CD8-positive, alpha-beta memory T cell (primary cell): ENCODE results near the gene LSM12. TPM values are rescaled to one million over a fixed set of nuclear protein-coding genes. Genes with fewer than 3 reads are reported as not detected.
A peak's percentile ranks its signal among the peaks of the same experiment; 100 is the strongest.

Source experiments
- CTCF ChIA-PET: fragments of 350-600 bp; sonication (Branson Sonifier 250); formaldehyde crosslinking; loops from one replicate; lab custom pipeline; 2021; ENCODE audit warnings: antibody characterized with exemption; lab: Charles Lee
- POLR2A ChIA-PET: fragments of 350-600 bp; sonication (Branson Sonifier 250); formaldehyde crosslinking; loops from one replicate; lab custom pipeline; 2021; ENCODE audit warnings: antibody characterized with exemption; lab: Charles Lee
- DNase-seq, 5 donors: peaks; one replicate each; pipeline versions ENCODE4 v3.0.0 to v3.0.0-alpha.2; 2020 to 2022; ENCODE audit warnings: mixed read lengths in 1 of 5
- H3K27ac ChIP-seq: one replicate; pipeline ENCODE4 v1.7.0; 2013; ENCODE audit warnings: low read depth, mild to moderate bottlenecking, low read length, moderate library complexity
- H3K27me3 ChIP-seq: 2 replicates; pipeline ENCODE4 v1.7.0; 2013; ENCODE audit warnings: low read length, mild to moderate bottlenecking; ENCODE audit not compliant: insufficient read depth, poor library complexity, severe bottlenecking
- H3K36me3 ChIP-seq: 2 replicates; pipeline ENCODE4 v1.7.0; 2013; ENCODE audit warnings: mild to moderate bottlenecking, low read length, moderate library complexity; ENCODE audit not compliant: insufficient read depth
- H3K4me1 ChIP-seq: 2 replicates; pipeline ENCODE4 v1.7.0; 2013; ENCODE audit warnings: mild to moderate bottlenecking, low read length, moderate library complexity; ENCODE audit not compliant: insufficient read depth
- H3K4me3 ChIP-seq: 2 replicates; pipeline ENCODE4 v1.7.0; 2013; ENCODE audit warnings: mild to moderate bottlenecking, low read length
- H3K9me3 ChIP-seq: 2 replicates; pipeline ENCODE4 v1.7.0; 2013; ENCODE audit warnings: mild to moderate bottlenecking, low read length
- H3K27ac Mint-ChIP-seq, 8 donors: one replicate each; pipeline ENCODE4 v1.8.0; 2020 to 2021; ENCODE audit warnings: mixed read lengths in 8 of 8, mild to moderate bottlenecking in 6 of 8, inconsistent platforms in 3 of 8, moderate library complexity in 3 of 8
- H3K27me3 Mint-ChIP-seq, 2 donors: one replicate each; pipeline ENCODE4 v1.8.0; 2020 to 2021; ENCODE audit warnings: mixed read lengths in 2 of 2, mild to moderate bottlenecking in 1 of 2, moderate library complexity in 1 of 2
- H3K36me3 Mint-ChIP-seq, 3 donors: one replicate each; pipeline ENCODE4 v1.8.0; 2020 to 2021; ENCODE audit warnings: mixed read lengths in 3 of 3, inconsistent platforms in 1 of 3, mild to moderate bottlenecking in 1 of 3
- H3K4me1 Mint-ChIP-seq, 3 donors: one replicate each; pipeline ENCODE4 v1.8.0; 2020 to 2021; ENCODE audit warnings: mixed read lengths in 3 of 3, inconsistent platforms in 1 of 3, mild to moderate bottlenecking in 1 of 3
- H3K4me3 Mint-ChIP-seq, 7 donors: one replicate each; pipeline ENCODE4 v1.8.0; 2020 to 2021; ENCODE audit warnings: mixed read lengths in 7 of 7, mild to moderate bottlenecking in 6 of 7, moderate library complexity in 4 of 7, inconsistent platforms in 2 of 7
- H3K9me3 Mint-ChIP-seq, 5 donors: one replicate each; pipeline ENCODE4 v1.8.0; 2020 to 2022; ENCODE audit warnings: mixed read lengths in 5 of 5, mild to moderate bottlenecking in 3 of 5, moderate library complexity in 2 of 5, inconsistent platforms in 1 of 5
- polyA plus RNA-seq: library from polyadenylated mRNA; unstranded; fragments of 300-500 nt; fragmentation: Illumina TruSeq; gene quantifications from one replicate; pipeline ENCODE4 v1.2.3, GENCODE V29; 2021
- total RNA-seq, 2 experiments: library from RNA; stranded (reverse); gene quantifications; one replicate each; pipeline ENCODE4 v1.2.3, GENCODE V29; 2021

The LSM12 gene
- total and polyA plus RNA-seq, 3 experiments from 2014 or later, result 79.9 to 81.9 (median 80.7) TPM

DNA sequence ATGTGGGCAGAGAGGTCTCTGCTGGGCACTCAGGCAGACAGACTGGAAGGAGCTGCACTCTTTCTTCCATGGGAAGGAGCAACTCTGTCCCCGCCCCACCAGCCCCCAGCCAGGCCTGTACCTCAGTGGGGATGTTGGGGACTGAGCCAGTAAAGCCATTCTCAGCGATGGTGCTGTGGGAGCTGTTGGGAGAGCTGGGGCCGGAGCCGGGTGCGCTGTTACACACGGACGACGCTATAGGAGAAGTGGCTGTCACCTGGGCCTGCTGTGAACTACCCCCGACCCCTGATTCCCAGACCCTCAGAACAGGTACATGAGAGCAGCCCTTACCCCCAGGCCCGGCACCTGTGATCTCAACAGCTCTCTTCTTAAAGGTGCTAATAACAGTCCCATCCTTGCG is 25.6 kb upstream of the LSM12 start:
- ChIA-PET CTCF (interaction anchor here (0.8 to 1.0 kb wide), 2 partner anchors 9 to 148 kb away, joined by 3 read pairs; no protein-coding TSS in a partner anchor), POLR2A (no interaction called here)
- H3K27ac Mint-ChIP-seq, result peak overlapping the region in 1 of 8 donors; percentile 88

DNA sequence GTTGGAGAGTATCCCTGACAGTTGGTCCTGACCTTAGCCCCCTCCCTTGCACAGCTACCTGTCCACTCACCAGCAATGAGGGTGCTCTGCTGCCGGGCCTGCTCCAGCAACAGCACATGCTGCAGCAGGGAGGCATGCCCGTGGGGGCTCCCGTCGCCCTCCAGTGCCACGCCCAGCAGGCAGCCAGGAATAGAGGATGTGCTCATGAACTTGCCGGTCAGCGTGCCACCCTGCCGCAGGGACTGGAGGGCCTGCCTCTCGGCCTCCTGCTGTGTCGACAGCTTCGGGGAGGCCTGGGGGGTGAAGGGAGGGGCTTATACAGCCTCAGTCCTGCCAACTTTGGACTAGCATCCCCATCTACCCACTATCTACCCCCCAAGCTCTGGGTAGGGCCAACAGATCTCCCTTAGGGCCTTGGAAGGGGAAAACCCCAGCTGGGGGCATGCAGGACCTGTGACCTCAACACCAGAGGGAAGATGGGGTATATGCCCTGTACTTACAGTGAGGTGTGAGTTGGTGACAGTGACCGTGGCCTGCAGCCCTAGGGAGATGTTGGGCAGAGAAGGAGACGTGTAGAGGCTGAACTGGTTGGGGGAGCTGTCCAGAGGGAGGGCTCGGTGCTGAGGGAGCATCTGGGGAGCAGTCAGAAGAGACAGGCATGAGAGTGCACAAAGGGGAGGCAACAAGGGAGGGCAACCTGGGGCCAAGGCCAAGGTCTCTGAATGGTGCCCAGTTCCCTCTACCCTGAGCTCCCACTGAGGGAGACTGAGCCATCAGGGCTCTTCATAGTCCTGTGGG is 24.9 kb upstream of the LSM12 start:
- H3K27me3 ChIP-seq, result no peaks in the 10 kb centered on the region
- H3K4me3 ChIP-seq, result no peak overlapping the region
- no peak overlapping the region for H3K27ac ChIP-seq
- DNase-seq, result no peak
- peaks cover 0 to 49% (median 8%) of the 10 kb centered on the region in 3 donors for H3K36me3 Mint-ChIP-seq
- H3K27ac Mint-ChIP-seq, result peak overlapping the region in 1 of 8 donors; percentile 22
- peaks cover 4 to 19% (median 4%) of the 10 kb centered on the region in 3 donors for H3K4me1 Mint-ChIP-seq
- H3K27me3 Mint-ChIP-seq, result no peaks in the 10 kb centered on the region
- H3K9me3 Mint-ChIP-seq, result no peaks in the 10 kb centered on the region
- no peaks in the 10 kb centered on the region for H3K36me3 ChIP-seq
- CTCF ChIA-PET, result interaction anchor here (0.8 to 1.0 kb wide), 2 partner anchors 8 to 147 kb away, joined by 3 read pairs; no protein-coding TSS in a partner anchor
- peaks cover 8% of the 10 kb centered on the region for H3K4me1 ChIP-seq
- H3K4me3 Mint-ChIP-seq, result no peak overlapping the region
- no peaks in the 10 kb centered on the region for H3K9me3 ChIP-seq
- POLR2A ChIA-PET, result no interaction called here

More for the DNA sequence above, 25.6 kb upstream of the LSM12 start:
- no peak for DNase-seq
- Mint-ChIP-seq H3K4me3 (no peak overlapping the region), H3K36me3 (peaks cover 0 to 47% (median 8%) of the 10 kb centered on the region in 3 donors), H3K27me3 (no peaks in the 10 kb centered on the region), H3K4me1 (peaks cover 4 to 16% (median 4%) of the 10 kb centered on the region in 3 donors), H3K9me3 (no peaks in the 10 kb centered on the region)
- Histone ChIP-seq H3K4me1 (peaks cover 8% of the 10 kb centered on the region), H3K27ac (no peak overlapping the region), H3K27me3 (no peaks in the 10 kb centered on the region), H3K4me3 (no peak overlapping the region), H3K9me3 (no peaks in the 10 kb centered on the region), H3K36me3 (no peaks in the 10 kb centered on the region)

DNA sequence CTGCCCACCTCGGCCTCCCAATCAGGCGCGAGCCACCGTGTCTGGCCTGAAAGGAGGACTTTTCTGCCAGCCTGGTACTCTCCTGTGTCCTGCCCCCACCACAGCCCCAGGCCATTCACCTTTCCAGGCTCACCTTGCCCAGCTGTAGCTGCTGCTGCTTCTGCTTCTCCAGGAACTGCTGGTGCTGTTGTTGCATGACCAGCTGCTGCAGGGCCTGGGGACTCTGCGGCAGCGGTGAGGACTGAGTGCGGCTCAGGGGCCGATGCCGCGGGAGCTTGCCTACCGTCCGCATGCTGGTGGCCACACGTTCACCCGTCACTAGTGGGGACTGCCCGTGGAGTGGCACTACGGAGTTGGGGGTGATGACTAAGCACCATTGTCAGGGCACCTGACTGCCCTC is 21.8 kb upstream of the LSM12 start:
- H3K27me3 ChIP-seq, result no peaks in the 10 kb centered on the region
- peak overlapping the region in 1 of 8 donors; percentile 81 for H3K27ac Mint-ChIP-seq
- peaks cover 0 to 69% (median 10%) of the 10 kb centered on the region in 3 donors for H3K36me3 Mint-ChIP-seq
- no peaks in the 10 kb centered on the region for H3K9me3 Mint-ChIP-seq
- ChIA-PET CTCF (interaction anchor here (0.8 kb wide), 1 partner anchor 27 kb away, joined by 3 read pairs; no protein-coding TSS in a partner anchor), POLR2A (no interaction called here)
- H3K9me3 ChIP-seq, result no peaks in the 10 kb centered on the region
- H3K36me3 ChIP-seq, result peaks cover 3% of the 10 kb centered on the region
- H3K27ac ChIP-seq, result no peak overlapping the region
- H3K4me1 Mint-ChIP-seq, result peaks cover 0 to 11% (median 0%) of the 10 kb centered on the region in 3 donors
- no peak for DNase-seq
- H3K4me1 ChIP-seq, result no peaks in the 10 kb centered on the region
- H3K4me3 ChIP-seq, result no peak overlapping the region
- no peak overlapping the region for H3K4me3 Mint-ChIP-seq
- H3K27me3 Mint-ChIP-seq, result no peaks in the 10 kb centered on the region

DNA sequence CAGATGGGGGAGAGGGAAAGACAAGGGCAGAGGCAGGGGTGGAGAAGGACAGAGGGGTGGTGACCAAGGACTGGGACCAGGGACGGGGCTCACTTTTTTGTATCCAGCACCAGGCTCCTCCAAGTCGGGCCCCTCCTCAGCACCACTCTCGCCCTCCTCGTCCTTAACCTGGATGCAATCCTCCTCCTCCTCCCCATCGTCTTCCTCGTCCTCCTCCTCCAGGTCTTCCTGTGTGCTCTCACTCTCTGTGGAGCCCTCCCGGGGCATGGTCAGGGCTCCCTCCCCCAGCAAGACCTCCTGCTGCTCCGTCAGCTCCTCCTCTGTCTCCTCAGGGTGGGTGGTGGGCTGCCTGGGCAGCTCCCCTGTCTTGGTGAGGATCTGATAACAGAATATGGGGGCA is 20.8 kb upstream of the LSM12 start:
- Histone ChIP-seq H3K4me3 (no peak overlapping the region), H3K4me1 (no peaks in the 10 kb centered on the region), H3K27me3 (no peaks in the 10 kb centered on the region), H3K36me3 (peaks cover 7% of the 10 kb centered on the region), H3K27ac (no peak overlapping the region), H3K9me3 (no peaks in the 10 kb centered on the region)
- H3K9me3 Mint-ChIP-seq, result no peaks in the 10 kb centered on the region
- no peak overlapping the region for H3K4me3 Mint-ChIP-seq
- ChIA-PET POLR2A (no interaction called here), CTCF (no interaction called here)
- no peaks in the 10 kb centered on the region for H3K27me3 Mint-ChIP-seq
- H3K4me1 Mint-ChIP-seq, result peaks cover 0 to 11% (median 0%) of the 10 kb centered on the region in 3 donors
- peaks cover 0 to 72% (median 14%) of the 10 kb centered on the region in 3 donors for H3K36me3 Mint-ChIP-seq
- DNase-seq, result no peak
- peak overlapping the region in 4 of 8 donors; percentile 29 to 79 (median 40) for H3K27ac Mint-ChIP-seq

DNA sequence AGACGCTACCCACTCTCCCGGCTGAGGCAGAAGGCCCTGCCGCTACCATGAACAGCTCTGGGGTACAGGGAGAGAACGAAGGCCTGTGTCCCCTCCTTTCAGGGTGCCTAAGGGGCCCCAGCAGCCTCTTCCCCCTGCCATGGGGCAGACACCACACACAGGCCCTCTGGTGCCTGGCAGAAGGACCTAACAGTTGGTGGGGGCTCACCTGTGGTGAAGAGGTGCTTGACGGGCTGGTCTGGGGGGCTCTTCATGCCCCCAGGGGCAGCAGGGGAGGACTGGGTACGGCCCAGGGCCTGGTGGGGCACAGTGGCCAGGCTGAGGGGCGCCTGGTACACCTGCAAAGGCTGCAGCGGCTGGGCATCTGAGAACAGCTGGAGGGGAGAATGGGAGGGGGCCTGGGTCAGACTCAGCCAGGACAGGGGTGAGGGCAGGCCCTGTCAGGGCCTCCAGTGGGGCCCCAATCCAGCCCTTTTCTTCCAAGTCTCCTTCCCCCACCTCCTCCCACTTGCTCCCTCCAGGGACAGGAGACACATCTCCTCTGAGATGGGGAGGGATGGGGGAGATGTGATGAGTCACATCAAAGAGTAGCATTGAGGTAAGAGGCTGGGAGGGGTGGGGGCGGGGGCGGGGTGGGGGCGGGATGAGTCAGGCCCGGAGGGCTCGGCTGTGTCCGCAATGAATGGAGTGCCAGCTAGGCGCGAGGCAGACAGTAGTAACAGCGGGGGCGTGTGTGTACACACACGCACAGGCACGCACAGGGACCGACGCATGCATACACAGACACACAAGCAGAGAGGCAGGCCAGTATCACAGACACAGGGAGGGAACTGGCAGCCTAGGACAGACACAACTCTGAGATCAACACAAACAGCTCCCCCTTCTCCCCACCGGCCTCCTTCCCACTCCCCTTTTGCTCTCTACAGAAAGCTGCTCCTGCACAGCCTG is 20.2 kb upstream of the LSM12 start:
- ChIA-PET POLR2A (no interaction called here), CTCF (no interaction called here)
- peaks cover 0 to 72% (median 15%) of the 10 kb centered on the region in 3 donors for H3K36me3 Mint-ChIP-seq
- Histone ChIP-seq H3K36me3 (peaks cover 7% of the 10 kb centered on the region), H3K9me3 (no peaks in the 10 kb centered on the region), H3K4me3 (no peak overlapping the region), H3K27ac (peak overlapping the region; percentile 51), H3K27me3 (no peaks in the 10 kb centered on the region), H3K4me1 (no peaks in the 10 kb centered on the region)
- H3K27me3 Mint-ChIP-seq, result no peaks in the 10 kb centered on the region
- no peaks in the 10 kb centered on the region for H3K9me3 Mint-ChIP-seq
- H3K27ac Mint-ChIP-seq, result peak overlapping the region in 4 of 8 donors; percentile 3 to 50 (median 28)
- peak in 1 of 5 donors; percentile 60 for DNase-seq
- peaks cover 0 to 11% (median 0%) of the 10 kb centered on the region in 3 donors for H3K4me1 Mint-ChIP-seq
- H3K4me3 Mint-ChIP-seq, result no peak overlapping the region

DNA sequence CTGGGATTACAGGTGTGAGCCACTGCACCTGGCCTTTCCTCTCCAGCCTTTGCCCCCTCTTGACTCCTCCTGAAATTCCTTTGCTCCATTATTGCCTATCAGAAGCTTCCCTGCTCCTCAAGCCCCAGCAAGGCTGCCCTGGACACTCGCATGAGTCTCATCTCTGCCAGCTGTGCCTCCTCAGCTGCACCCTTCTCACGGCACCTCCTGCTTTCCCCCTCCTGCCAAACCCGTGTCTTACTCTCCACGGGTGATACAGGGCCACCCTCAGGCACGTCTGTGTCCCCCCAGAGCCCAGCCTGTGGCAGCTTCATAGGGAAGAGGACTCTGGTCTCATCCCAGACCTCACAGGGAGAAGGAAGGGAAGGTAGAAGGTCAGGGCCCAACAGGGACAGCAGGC is 19.4 kb upstream of the LSM12 start:
- ChIA-PET CTCF (interaction anchor here (0.5 to 0.6 kb wide), 2 partner anchors 49 to 125 kb away, joined by 3 read pairs; no protein-coding TSS in a partner anchor), POLR2A (no interaction called here)
- Mint-ChIP-seq H3K27me3 (no peaks in the 10 kb centered on the region), H3K4me3 (no peak overlapping the region), H3K9me3 (no peaks in the 10 kb centered on the region), H3K36me3 (peaks cover 0 to 66% (median 13%) of the 10 kb centered on the region in 3 donors), H3K4me1 (peaks cover 0 to 11% (median 0%) of the 10 kb centered on the region in 3 donors), H3K27ac (peak overlapping the region in 3 of 8 donors; percentile 40 to 70 (median 60))
- peaks cover 7% of the 10 kb centered on the region for H3K36me3 ChIP-seq
- no peaks in the 10 kb centered on the region for H3K27me3 ChIP-seq
- no peaks in the 10 kb centered on the region for H3K4me1 ChIP-seq
- no peak for DNase-seq
- H3K9me3 ChIP-seq, result no peaks in the 10 kb centered on the region
- H3K27ac ChIP-seq, result peak overlapping the region; percentile 51
- H3K4me3 ChIP-seq, result no peak overlapping the region

DNA sequence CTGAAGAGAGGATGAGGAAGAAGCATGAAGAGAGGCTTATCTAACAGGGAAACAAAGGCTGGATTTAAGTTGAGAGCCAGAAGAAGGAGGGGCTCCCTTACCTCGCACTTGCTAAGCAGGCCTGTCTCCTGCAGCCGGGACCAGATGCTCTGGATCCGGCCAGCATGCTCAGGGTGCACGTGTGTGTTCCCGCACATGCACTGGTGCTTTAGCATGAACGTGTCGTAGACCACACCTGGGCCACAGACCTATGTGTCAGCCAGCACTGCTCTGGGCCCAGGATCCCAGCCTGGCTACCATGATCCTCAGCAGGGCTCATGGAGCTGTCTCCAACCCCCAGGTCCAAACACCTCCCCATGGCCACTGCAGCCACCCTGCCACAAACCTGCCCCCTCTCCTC is 18.4 kb upstream of the LSM12 start:
- no peak for DNase-seq
- POLR2A ChIA-PET, result interaction anchor here (0.5 kb wide), 1 partner anchor 16 kb away, joined by 3 read pairs; no protein-coding TSS in a partner anchor
- CTCF ChIA-PET, result no interaction called here
- peaks cover 0 to 11% (median 0%) of the 10 kb centered on the region in 3 donors for H3K4me1 Mint-ChIP-seq
- Histone ChIP-seq H3K36me3 (peaks cover 7% of the 10 kb centered on the region), H3K27ac (no peak overlapping the region), H3K27me3 (no peaks in the 10 kb centered on the region), H3K9me3 (no peaks in the 10 kb centered on the region), H3K4me1 (no peaks in the 10 kb centered on the region), H3K4me3 (no peak overlapping the region)
- H3K9me3 Mint-ChIP-seq, result no peaks in the 10 kb centered on the region
- H3K36me3 Mint-ChIP-seq, result peaks cover 0 to 72% (median 13%) of the 10 kb centered on the region in 3 donors
- H3K27me3 Mint-ChIP-seq, result peaks cover 0 to under 1% of the 10 kb centered on the region in 2 donors
- H3K27ac Mint-ChIP-seq, result peak overlapping the region in 2 of 8 donors; percentile 23 to 48
- H3K4me3 Mint-ChIP-seq, result no peak overlapping the region
